Hepatocyte (in vitro differentiated cells): ENCODE measurements around the gene ABHD13.

ENCODE experiments used
- EZH2 ChIP-seq: fragments of 200-600 bp; sonication (generic); IDR thresholded peaks from 2 replicates; pipeline ENCODE4 v1.6.1; 2016; ENCODE audit warnings: antibody characterized with exemption, mild to moderate bottlenecking, borderline replicate concordance
- TF ChIP-seq, protein P1 (sequence below): fragments of 200-600 bp; sonication (generic); IDR thresholded peaks from 2 replicates; pipeline ENCODE4 v1.5.1; 2016; ENCODE audit warnings: antibody characterized with exemption, mild to moderate bottlenecking; ENCODE audit not compliant: poor library complexity

DNA sequence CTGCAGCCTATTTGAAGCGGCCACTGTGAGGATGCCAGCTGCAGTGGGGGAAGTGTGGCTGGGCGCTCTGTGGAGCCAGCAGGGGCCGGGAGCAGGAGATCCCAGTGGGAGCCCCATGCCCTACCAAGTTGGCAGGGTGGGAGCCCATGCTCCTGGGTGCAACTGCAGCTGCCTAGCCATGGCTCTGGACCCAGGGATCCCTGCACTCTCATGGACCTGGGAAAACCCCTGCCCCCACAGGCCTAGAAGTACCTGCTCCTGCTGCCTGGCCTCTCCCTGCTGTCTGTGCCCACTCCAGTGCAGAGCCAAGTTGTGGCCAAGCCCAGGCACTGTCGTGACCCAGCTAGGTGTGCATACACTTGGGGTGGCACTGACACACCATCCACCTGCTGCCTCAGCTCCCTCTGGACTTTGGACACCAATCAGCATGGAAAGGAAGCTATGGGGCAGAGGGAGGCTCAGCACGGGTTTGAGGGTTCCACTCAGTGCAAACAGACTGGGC is 23.7 kb upstream of the ABHD13 start:
- TF ChIP-seq, protein P1, sequence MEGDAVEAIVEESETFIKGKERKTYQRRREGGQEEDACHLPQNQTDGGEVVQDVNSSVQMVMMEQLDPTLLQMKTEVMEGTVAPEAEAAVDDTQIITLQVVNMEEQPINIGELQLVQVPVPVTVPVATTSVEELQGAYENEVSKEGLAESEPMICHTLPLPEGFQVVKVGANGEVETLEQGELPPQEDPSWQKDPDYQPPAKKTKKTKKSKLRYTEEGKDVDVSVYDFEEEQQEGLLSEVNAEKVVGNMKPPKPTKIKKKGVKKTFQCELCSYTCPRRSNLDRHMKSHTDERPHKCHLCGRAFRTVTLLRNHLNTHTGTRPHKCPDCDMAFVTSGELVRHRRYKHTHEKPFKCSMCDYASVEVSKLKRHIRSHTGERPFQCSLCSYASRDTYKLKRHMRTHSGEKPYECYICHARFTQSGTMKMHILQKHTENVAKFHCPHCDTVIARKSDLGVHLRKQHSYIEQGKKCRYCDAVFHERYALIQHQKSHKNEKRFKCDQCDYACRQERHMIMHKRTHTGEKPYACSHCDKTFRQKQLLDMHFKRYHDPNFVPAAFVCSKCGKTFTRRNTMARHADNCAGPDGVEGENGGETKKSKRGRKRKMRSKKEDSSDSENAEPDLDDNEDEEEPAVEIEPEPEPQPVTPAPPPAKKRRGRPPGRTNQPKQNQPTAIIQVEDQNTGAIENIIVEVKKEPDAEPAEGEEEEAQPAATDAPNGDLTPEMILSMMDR = no peak
- TF ChIP-seq EZH2 = no peak
